GM12878 (cell line): Measurements from ENCODE around the gene TSPAN11. TPM values are rescaled to one million over a fixed set of nuclear protein-coding genes. Genes with fewer than 3 reads are reported as not detected.

ENCODE experiments used
- ATAC-seq: fragments of 200-7000 bp; cut with Tn5 transposase; 3 replicates; pipeline ENCODE4 v1.9.1; 2020; ENCODE audit warnings: mild to moderate bottlenecking, moderate library complexity
- BruUV-seq: library from RNA; stranded (reverse); fragments of 400-500 nt; replicated peaks from 2 replicates; lab custom pipeline; 2021; lab: Mats Ljungman, UMichigan
- CTCF ChIA-PET: fragments of 300-600 bp; sonication (Branson Sonifier 250); formaldehyde crosslinking; extraction: SDS; loops from one replicate; lab custom pipeline; 2021; ENCODE audit warnings: inconsistent platforms; lab: Yijun Ruan, JAX
- POLR2A ChIA-PET: fragments of 350-600 bp; formaldehyde crosslinking; extraction: SDS; loops from one replicate; lab custom pipeline; 2021; ENCODE audit warnings: inconsistent platforms; lab: Charles Lee
- RAD21 ChIA-PET: fragments of 300-600 bp; sonication (Branson Sonifier 250); formaldehyde crosslinking; loops from one replicate; lab custom pipeline; 2023; ENCODE audit warnings: antibody characterized with exemption; ENCODE audit not compliant: unreplicated experiment; lab: Charles Lee
- SMC1A ChIA-PET: fragments of 300-600 bp; sonication (Branson Sonifier 250); formaldehyde crosslinking; loops from one replicate; lab custom pipeline; 2023; ENCODE audit not compliant: unreplicated experiment, uncharacterized antibody; lab: Charles Lee
- DNase-seq: peaks from one replicate; pipeline ENCODE4 v3.0.0-alpha.2; 2011; ENCODE audit warnings: low read depth, low spot score
- FAIRE-seq: peaks from 3 replicates; lab custom pipeline; 2011; peaks lifted over from hg19 to GRCh38; lab: Jason Lieb, UNC
- H2AFZ ChIP-seq: 2 replicates; pipeline ENCODE4 v1.6.0; 2011; ENCODE audit warnings: low read depth, low read length, control low read depth; ENCODE audit not compliant: control insufficient read depth
- H3K27ac ChIP-seq: 2 replicates; pipeline ENCODE4 v1.5.1; 2011; ENCODE audit warnings: control low read depth; ENCODE audit not compliant: control insufficient read depth, insufficient read depth
- H3K27me3 ChIP-seq, 2 experiments: replicated peaks in 1 of 2; 2 replicates each; pipeline versions ENCODE4 v1.6.0 to v1.6.1; 2011; ENCODE audit warnings: low read length in 1 of 2; ENCODE audit not compliant: control insufficient read depth in 2 of 2, insufficient read depth in 2 of 2
- H3K36me3 ChIP-seq, 2 experiments: 2 replicates each; pipeline ENCODE4 v1.5.1; 2011; ENCODE audit warnings: low read length in 1 of 2; ENCODE audit not compliant: control insufficient read depth in 2 of 2, insufficient read depth in 2 of 2
- H3K4me1 ChIP-seq: 2 replicates; pipeline ENCODE4 v1.6.1; 2011; ENCODE audit warnings: mild to moderate bottlenecking, low read length, moderate library complexity, mixed read lengths; ENCODE audit not compliant: control insufficient read depth, insufficient read depth
- H3K4me2 ChIP-seq: 2 replicates; pipeline ENCODE4 v1.6.0; 2011; ENCODE audit warnings: control low read depth; ENCODE audit not compliant: control insufficient read depth, insufficient read depth
- H3K4me3 ChIP-seq: fragments of 200-600 bp; sonication (generic); 2 replicates; pipeline ENCODE4 v1.5.1; 2016
- H3K79me2 ChIP-seq: 2 replicates; pipeline ENCODE4 v1.6.0; 2011; ENCODE audit warnings: low read length; ENCODE audit not compliant: control insufficient read depth, insufficient read depth
- H3K9ac ChIP-seq: 2 replicates; pipeline ENCODE4 v1.8.0; 2011; ENCODE audit warnings: low read length, control low read depth, mixed read lengths; ENCODE audit not compliant: control insufficient read depth, insufficient read depth
- H3K9me3 ChIP-seq: replicated peaks from 3 replicates; pipeline ENCODE4 v1.5.1; 2011; ENCODE audit warnings: mild to moderate bottlenecking, low read length; ENCODE audit not compliant: control insufficient read depth, insufficient read depth
- H4K20me1 ChIP-seq: 2 replicates; pipeline ENCODE4 v1.6.0; 2011; ENCODE audit not compliant: control insufficient read depth, insufficient read depth
- ATF3 ChIP-seq: IDR thresholded peaks from 2 replicates; pipeline ENCODE4 v1.6.1; 2011; ENCODE audit warnings: low read depth, mild to moderate bottlenecking, low read length, moderate library complexity, borderline replicate concordance; ENCODE audit errors: extremely low read depth
- BCL11A ChIP-seq: IDR thresholded peaks from 2 replicates; pipeline ENCODE4 v1.6.1; 2011; ENCODE audit warnings: low read depth, low read length
- CBFB ChIP-seq: IDR thresholded peaks from 2 replicates; pipeline ENCODE4 v1.6.1; 2016; ENCODE audit warnings: antibody characterized with exemption, low read depth
- CEBPB ChIP-seq, 2 experiments: fragments of 150-350 bp in 1 of 2; IDR thresholded peaks; 2 replicates each; pipeline ENCODE4 v1.6.1; 2012 to 2014; ENCODE audit warnings: low read depth in 2 of 2, low read length in 2 of 2, borderline replicate concordance in 1 of 2, inconsistent platforms in 1 of 2
- JUND ChIP-seq: IDR thresholded peaks from 2 replicates; pipeline ENCODE4 v1.6.1; 2012; ENCODE audit warnings: low read depth, mild to moderate bottlenecking, low read length, improper control_type of control experiment, moderate library complexity
- MTA3 ChIP-seq: IDR thresholded peaks from 2 replicates; pipeline ENCODE4 v1.6.1; 2012; ENCODE audit warnings: low read length, inconsistent platforms, borderline replicate concordance
- PAX8 ChIP-seq: fragments of 450-650 bp; IDR thresholded peaks from 2 replicates; pipeline ENCODE4 v1.6.1; 2017; ENCODE audit warnings: mild to moderate bottlenecking, moderate library complexity
- PML ChIP-seq: IDR thresholded peaks from 2 replicates; pipeline ENCODE4 v1.6.1; 2012; ENCODE audit warnings: low read length, inconsistent platforms
- POLR2AphosphoS2 ChIP-seq: IDR thresholded peaks from 2 replicates; pipeline ENCODE4 v1.6.1; 2011; ENCODE audit warnings: low read depth, mild to moderate bottlenecking, low read length, improper control_type of control experiment, moderate library complexity
- RB1 ChIP-seq: fragments of 450-650 bp; formaldehyde crosslinking; IDR thresholded peaks from 2 replicates; pipeline ENCODE4 v1.6.1; 2017; ENCODE audit warnings: mild to moderate bottlenecking, borderline replicate concordance
- RELA ChIP-seq: fragments of 450-650 bp; IDR thresholded peaks from 2 replicates; pipeline ENCODE4 v1.8.0; 2014; ENCODE audit warnings: borderline replicate concordance; ENCODE audit not compliant: partially characterized antibody
- SKIL ChIP-seq: fragments of 450-650 bp; IDR thresholded peaks from 2 replicates; pipeline ENCODE4 v1.6.1; 2017; ENCODE audit warnings: mild to moderate bottlenecking, low read depth, inconsistent platforms; ENCODE audit not compliant: poor library complexity, severe bottlenecking
- TBL1XR1 ChIP-seq: IDR thresholded peaks from 2 replicates; pipeline ENCODE4 v1.6.1; 2012; ENCODE audit warnings: low read depth, low read length, improper control_type of control experiment
- ZNF274 ChIP-seq: IDR thresholded peaks from one replicate; pipeline ENCODE4 v1.8.0; 2011; ENCODE audit not compliant: insufficient read length, insufficient read depth
- ZNF622 ChIP-seq: fragments of 450-650 bp; IDR thresholded peaks from 2 replicates; pipeline ENCODE4 v1.6.1; 2017; ENCODE audit warnings: mild to moderate bottlenecking, inconsistent platforms
- WGBS: methylation state at CpG from one replicate; pipeline ENCODE4 v1.1.6; 2016; ENCODE audit warnings: low lambda C conversion rate; ENCODE audit not compliant: insufficient replicate concordance, insufficient coverage; ENCODE audit errors: missing lambda C conversion rate; 5-methylcytosine and 5-hydroxymethylcytosine counted together
- in situ Hi-C: fragments of 300-500 bp; cut with MboI; formaldehyde crosslinking; loops from 9 replicates; pipeline ENCODE4 v1.14.3; 2018; ENCODE audit warnings: mixed read lengths
- intact Hi-C: fragments of 100-400 bp; cut with micrococcal nuclease; formaldehyde crosslinking; loops from one replicate; pipeline ENCODE4 v1.14.2; 2022; ENCODE audit not compliant: unreplicated experiment
- polyA plus RNA-seq, 11 experiments: library from polyadenylated mRNA; depleted of rRNA in 4 of 11; unstranded in 6 of 11; stranded (reverse) in 5 of 11; fragments of >200 nt; fragmentation: Nextera tagmentation in 4 of 11; fragmentation: Illumina TruSeq in 1 of 11; extraction: Ambion mirVana in 4 of 11; extraction: Trizol in 1 of 11; gene quantifications; 1 replicate in 1 of 11; 2 replicates in 10 of 11; pipeline versions ENCODE4 v1.2.1 to v1.2.3, GENCODE V29; 2011 to 2016; ENCODE audit warnings: inconsistent platforms in 2 of 11, missing spikeins in 2 of 11, low read depth in 1 of 11
- total RNA-seq, 4 experiments: library from RNA; depleted of rRNA in 3 of 4; stranded (reverse); fragments of >200 nt in 3 of 4; fragmentation: Illumina TruSeq in 1 of 4; extraction: Trizol in 1 of 4; gene quantifications; 2 replicates each; pipeline versions ENCODE4 v1.2.1 to v1.2.3, GENCODE V29; 2013 to 2021
- TF ChIP-seq, protein P1 (sequence below): fragments of 450-650 bp; IDR thresholded peaks from 2 replicates; pipeline ENCODE4 v1.6.1; 2017; ENCODE audit warnings: mild to moderate bottlenecking, moderate library complexity

TSPAN11 gene
- total and polyA plus RNA-seq, 10 of the 15 experiments (the other 5 are each of a cell fraction or from before 2014, with no cell fraction given) = under 0.01 to 0.27 (median 0.04) TPM; not detected in 6

DNA sequence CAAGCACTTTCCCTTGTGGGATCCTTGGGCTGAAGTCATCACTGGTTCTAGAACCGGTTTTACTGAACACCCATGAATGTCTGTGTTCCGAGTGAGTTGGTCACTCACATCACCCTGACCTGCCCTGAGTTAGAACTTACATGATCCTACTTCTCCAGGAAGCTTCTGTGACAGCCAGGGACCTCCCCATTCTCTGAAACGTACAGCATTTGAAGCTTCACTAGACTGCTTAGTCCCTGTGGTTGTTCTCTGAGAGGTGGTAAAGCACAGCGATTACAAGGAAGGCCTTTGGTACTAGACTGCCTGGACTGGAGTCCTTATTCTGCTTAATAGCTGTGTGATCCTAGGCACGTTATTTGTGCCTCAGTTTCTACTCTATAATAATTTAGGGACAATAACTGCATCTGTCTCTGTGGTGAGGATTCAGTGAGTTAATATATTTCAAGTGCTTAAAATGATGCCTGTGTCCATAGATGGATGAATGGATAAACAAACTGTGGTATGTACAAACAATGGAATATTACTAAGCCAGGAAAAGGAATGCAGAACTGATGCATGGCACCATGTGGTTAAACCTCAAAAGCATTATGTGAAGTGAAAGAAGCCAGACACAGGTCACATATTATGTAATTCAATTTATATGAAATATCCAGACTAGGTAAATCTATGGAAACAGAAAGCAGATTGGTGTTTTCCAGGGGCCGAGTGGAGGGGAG lies 92.4 kb downstream of the TSPAN11 start:
- no peak for ATAC-seq
- no peaks in the 10 kb centered on the region for H3K79me2 ChIP-seq
- no TSS peak for BruUV-seq
- intact Hi-C loops = no loop called here
- H4K20me1 ChIP-seq = no peaks in the 10 kb centered on the region
- H3K4me2 ChIP-seq = no peak overlapping the region
- H3K27me3 ChIP-seq = peaks cover 0 to 2% of the 10 kb centered on the region in 2 experiments; a peak in 1 of 4 replicates
- no peak overlapping the region for H2AFZ ChIP-seq
- WGBS = 38% methylated on average over 6 of the region's 6 CpGs
- CTCF ChIA-PET = no interaction called here
- no peaks in the 10 kb centered on the region for H3K36me3 ChIP-seq
- no peak for FAIRE-seq
- H3K4me3 ChIP-seq = no peak overlapping the region
- no peak overlapping the region for H3K27ac ChIP-seq
- H3K9ac ChIP-seq = no peak overlapping the region
- in situ Hi-C loops = no loop called here
- DNase-seq = no peak
- H3K4me1 ChIP-seq = no peaks in the 10 kb centered on the region
- POLR2A ChIA-PET = no interaction called here
- no peaks in the 10 kb centered on the region for H3K9me3 ChIP-seq
- RAD21 ChIA-PET = no interaction called here
- SMC1A ChIA-PET = no interaction called here
- no peak for TF ChIP-seq RELA
- TF ChIP-seq PAX8 = no peak
- TF ChIP-seq ATF3 = no peak
- no peak for TF ChIP-seq BCL11A
- TF ChIP-seq CEBPB (IDR thresholded peaks at IDR 0.05; ENCODE audit: borderline replicate concordance in 1 of 2, low read depth in 2 of 2, low read length in 2 of 2) = no peak
- no peak for TF ChIP-seq SKIL
- no peak for TF ChIP-seq TBL1XR1
- no peak for TF ChIP-seq CBFB
- no peak for TF ChIP-seq JUND
- TF ChIP-seq PML = no peak
- no peak for TF ChIP-seq ZNF274
- TF ChIP-seq MTA3 = no peak
- TF ChIP-seq, protein P1, sequence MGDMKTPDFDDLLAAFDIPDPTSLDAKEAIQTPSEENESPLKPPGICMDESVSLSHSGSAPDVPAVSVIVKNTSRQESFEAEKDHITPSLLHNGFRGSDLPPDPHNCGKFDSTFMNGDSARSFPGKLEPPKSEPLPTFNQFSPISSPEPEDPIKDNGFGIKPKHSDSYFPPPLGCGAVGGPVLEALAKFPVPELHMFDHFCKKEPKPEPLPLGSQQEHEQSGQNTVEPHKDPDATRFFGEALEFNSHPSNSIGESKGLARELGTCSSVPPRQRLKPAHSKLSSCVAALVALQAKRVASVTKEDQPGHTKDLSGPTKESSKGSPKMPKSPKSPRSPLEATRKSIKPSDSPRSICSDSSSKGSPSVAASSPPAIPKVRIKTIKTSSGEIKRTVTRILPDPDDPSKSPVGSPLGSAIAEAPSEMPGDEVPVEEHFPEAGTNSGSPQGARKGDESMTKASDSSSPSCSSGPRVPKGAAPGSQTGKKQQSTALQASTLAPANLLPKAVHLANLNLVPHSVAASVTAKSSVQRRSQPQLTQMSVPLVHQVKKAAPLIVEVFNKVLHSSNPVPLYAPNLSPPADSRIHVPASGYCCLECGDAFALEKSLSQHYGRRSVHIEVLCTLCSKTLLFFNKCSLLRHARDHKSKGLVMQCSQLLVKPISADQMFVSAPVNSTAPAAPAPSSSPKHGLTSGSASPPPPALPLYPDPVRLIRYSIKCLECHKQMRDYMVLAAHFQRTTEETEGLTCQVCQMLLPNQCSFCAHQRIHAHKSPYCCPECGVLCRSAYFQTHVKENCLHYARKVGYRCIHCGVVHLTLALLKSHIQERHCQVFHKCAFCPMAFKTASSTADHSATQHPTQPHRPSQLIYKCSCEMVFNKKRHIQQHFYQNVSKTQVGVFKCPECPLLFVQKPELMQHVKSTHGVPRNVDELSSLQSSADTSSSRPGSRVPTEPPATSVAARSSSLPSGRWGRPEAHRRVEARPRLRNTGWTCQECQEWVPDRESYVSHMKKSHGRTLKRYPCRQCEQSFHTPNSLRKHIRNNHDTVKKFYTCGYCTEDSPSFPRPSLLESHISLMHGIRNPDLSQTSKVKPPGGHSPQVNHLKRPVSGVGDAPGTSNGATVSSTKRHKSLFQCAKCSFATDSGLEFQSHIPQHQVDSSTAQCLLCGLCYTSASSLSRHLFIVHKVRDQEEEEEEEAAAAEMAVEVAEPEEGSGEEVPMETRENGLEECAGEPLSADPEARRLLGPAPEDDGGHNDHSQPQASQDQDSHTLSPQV = no peak
- TF ChIP-seq POLR2AphosphoS2 = no peak
- no peak for TF ChIP-seq ZNF622
- no peak for TF ChIP-seq RB1
